ENCODE results near the gene BRD4.

BRD4 gene

DNA sequence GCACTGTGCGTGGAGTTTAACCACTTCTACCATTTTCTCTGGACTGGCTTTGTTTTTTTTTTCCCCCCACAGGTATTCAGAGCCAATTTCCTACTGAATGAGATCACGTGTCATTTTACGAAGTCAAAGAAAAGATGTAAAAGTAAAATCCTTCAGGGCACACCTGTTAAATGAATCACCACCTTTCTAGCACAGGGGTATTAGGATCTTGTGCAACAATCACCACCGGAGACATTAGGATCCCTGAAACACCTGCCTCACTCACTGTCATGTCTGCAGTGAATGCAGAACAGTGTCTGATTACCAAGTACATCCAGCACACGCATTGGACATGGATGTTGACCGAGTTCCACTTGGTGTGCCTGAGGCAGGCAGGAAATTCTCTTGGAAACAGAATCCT, 17.2 kb downstream of the BRD4 start:
- DNase-seq (ENCODE audit: low read depth in 2 of 2): no peak

GRCh38 chr19:15313649-15314279, 18.6 kb downstream of the BRD4 start:
- no peak for DNase-seq (ENCODE audit: low read depth in 2 of 2)

GRCh38 chr19:15307169-15307568, 25.2 kb downstream of the BRD4 start:
- DNase-seq (ENCODE audit: low read depth in 2 of 2): no peak

DNA sequence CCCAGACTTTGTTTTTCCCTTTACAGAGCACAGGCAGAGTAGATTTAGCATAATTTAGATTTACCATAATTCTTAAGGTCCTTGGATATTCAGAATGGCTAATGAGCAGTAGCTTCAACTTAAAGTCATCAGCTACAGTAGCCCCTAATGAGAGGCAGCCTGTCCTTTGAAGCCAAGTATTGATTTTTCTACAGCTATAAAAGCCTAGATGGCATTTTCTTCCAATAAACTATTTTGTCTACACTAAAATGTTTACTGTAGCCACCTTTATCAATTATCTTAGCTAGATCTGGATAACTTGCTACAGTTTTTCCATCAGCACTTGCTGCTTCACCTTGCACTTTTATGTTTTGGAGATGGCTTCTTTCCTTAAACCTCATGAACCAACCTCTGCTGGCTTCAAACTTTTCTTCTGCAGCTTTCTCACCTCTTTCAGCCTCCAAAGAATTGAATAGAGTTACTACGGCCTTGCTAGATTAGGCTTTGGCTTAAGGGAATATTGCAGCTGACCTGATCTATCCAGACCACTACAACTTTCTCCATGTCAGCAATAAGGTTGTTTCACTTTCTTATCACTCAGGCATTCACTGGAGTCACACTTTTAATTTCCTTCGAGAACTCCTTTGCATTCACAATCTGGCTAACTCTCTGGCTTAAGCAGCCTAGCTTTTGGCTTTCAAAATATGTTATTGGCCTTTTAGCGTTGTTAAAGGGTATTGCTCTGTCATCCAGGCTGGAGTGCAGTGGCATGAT, 26.6 kb downstream of the BRD4 start:
- no peak for DNase-seq (ENCODE audit: low read depth in 2 of 2)

- no peak for DNase-seq (ENCODE audit: low read depth in 2 of 2)
Observed at GRCh38 chr19:15304140-15304705, 28.1 kb downstream of the BRD4 start.

GRCh38 chr19:15303105-15303780, 29.1 kb downstream of the BRD4 start:
- DNase-seq (ENCODE audit: low read depth in 2 of 2): no peak

- peak in 1 of 2 donors; percentile 26 for DNase-seq (ENCODE audit: low read depth in 2 of 2)
Observed at GRCh38 chr19:15300533-15301197, 31.7 kb downstream of the BRD4 start.

GRCh38 chr19:15299568-15300409, 32.5 kb downstream of the BRD4 start:
- DNase-seq (ENCODE audit: low read depth in 2 of 2): no peak

DNA sequence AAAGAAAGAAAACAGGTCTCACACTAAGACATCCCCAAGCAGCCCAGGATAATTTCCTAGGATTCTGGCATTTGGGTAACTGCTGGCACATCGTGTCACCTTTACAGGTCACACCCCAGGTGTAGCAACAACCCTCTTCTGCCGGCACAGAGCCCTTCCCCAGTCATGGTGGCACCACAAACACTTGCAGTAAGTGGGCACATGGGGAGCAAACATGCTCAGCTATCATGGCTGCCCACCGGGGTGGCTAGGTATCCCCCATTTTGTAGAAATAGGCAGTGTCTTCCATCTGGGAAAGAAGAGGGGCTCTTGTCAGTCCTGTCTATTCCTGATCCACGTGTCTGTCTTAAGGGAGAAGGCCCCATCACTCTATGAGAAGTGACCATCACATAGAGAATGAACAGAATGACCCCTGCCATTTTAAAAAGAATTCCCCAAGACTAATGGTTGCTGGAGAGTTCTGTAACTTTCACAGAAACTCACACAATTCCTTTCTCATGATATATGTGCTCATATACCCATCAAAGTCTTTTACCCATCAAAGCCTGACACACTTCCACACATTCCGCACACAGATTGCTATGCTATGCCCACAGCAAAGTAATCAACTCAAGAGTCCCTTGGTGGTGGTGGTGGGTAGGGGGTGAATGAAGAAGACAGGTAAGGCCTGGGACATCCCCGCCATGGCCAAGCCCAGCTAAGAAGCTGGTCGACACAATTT, 33.3 kb downstream of the BRD4 start:
- no peak for DNase-seq (ENCODE audit: low read depth in 2 of 2)

DNA sequence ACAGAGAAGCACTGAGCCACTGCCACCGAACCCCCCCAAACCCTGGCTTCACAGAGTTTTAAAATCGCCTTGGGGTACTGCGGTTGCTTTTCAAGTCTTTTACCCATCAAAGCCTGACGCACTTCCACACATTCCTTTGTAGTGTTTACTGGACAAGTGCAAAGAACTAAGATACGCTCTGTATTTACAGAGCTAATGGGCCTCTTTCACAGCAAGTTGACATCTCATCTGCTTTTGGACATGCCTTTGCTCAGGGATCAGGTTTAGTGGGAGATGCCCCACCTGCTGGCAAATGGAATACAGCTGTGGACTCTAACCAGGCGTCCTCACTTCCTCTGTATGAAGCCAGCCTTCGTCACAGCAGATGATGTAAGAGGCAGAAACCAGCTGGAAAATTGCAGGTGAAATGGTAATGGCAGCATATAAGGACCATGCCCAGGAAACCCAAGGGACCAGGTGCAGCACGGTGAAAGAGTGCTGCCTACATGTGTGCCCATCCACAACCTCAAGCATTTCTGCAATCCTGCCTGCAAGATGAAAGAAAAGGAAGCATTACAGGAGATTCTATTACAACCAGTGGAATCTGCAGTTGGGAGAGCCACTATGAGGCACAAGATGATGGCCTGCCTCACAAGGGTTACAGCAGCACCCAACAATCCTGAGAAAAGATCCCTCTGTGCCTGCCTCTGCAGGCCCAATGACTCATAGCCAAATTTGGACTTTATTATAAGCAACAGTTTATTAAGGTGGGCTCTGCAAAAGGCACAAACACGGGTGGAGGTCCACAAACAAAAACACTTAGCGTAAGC, 34.7 kb downstream of the BRD4 start:
- no peak for DNase-seq (ENCODE audit: low read depth in 2 of 2)

DNA sequence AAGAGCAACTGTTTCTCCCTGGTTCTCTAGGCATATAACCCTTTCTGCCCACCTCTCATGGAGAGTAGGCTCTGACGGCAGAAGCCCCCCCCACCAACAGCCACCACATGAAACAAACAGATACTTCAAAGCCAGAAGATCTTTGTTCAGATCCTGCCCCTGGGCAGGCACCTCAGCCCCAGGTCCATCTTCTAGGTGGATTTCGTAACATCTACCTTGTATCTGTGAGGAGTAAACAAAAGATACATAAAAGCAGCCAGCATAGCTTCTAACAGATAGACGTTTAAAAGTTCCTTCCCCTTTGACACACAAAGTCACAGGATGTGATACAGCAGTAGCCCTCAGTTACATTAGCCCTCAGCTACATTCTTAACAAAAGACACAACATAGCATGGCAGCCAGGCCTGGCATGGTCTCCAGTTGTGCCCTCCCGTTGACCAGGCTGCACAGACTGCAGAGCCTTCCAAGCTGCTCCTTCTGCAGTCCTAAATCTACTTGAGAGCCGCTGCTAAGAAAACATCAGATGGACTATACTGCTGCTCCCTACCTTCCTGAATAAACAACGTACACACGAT, 35.4 kb downstream of the BRD4 start:
- no peak for DNase-seq (ENCODE audit: low read depth in 2 of 2)

DNA sequence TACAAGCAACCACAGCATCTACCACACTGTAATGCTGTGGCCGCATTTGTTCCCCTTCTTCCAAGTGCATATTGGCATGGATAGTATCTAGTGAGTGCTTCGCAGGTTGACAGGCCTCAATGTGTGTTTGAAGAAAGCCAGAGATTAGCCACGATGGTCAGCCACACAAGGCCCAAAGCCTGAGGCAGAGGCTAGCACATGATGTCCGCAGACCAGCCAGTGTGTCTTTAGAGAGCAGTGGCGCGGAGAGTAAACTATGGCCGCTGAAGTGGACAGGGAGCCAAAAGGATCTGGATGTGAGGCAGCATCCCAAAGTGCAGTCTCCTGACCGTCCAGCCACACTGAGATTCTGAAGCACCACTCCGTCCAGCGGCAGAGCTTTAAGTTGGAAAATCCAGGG, 36.0 kb downstream of the BRD4 start:
- no peak for DNase-seq (ENCODE audit: low read depth in 2 of 2)

DNA sequence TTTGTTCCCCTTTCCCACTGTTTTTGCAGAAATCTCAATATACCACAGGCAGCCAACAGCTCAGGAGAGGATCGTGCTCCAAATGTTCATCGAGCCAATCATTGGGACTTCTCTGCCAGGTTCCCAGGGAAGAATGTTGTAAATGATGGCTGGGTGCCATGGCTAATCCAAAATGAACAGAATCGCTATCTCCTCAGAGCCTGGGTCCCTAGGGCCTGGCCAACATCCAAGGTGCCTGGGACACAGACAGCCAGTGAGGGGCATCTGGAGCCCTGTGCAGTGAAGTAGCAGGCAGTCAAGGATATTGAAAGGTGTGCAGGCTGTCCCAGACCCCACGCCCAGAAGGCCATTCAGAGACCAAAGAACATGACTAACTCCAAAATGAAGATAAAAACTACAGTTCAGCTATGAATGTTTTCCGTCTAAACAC, 37.8 kb downstream of the BRD4 start:
- no peak for DNase-seq (ENCODE audit: low read depth in 2 of 2)

DNA sequence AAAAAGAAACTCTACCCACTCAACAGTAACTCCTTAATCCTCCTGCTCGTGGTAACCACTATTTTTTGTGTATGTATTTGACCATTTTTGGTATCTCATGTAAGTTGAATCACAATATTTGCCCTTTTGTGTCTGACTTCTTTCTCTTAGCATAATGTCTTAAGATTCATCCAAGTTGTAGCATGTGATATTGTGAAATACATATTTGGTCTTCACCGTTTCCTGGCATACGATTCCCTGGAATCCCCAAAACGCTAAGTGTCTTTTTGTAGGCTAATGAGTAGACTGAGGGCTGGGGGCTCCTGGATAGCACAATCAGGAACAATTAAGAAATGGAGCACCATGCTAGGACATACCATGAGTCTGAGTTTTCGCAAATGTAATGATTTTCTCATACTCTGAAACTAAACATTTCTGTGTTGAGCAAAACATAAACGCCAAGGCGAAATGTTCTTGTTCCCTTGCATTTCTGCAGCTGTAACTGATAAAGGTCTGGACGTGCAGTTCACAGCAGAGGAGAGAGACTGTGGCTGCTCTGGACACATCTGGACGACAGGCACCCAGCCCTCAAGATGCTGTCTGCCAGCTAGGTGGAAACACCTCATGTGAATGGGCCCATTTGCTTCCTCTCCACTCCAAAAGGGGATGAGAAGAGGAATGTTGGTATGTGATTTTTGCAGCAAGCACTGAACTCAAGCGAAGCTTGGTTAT, 38.4 kb downstream of the BRD4 start:
- DNase-seq (ENCODE audit: low read depth in 2 of 2): no peak

DNA sequence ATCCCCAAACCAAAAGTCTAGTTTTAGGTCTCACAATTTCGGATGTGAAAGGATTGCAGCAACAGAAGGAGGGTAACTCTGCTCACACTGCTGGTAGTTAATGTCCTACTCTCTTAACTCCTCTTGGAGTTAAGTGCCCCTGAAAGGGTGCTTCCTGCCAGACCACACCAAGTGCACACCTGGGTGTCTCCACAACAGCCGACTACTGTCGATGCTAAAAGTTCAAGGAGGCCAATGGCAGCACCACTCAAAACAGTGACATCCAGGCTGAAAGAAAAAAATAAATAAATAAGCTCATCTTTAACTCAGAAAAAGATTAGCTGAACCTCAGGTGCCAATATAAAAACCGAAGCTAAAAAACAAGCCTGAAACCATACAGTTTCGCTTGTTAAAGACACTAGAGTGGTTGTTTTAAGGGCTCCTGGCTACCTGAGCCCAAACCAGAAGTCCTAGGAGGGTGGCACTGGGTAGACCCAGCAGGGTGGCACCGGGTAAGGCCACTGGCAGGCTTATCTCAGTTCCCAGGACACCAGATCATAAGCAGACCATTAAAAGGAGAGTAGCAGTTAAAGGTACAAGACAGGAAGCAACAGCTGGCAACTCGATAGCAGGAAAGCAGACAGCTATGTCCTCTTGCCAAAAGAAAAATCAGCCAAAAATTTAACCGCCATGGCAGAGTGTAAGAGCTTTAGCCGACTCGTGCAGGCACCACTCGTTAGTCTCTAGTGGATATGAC, 39.3 kb downstream of the BRD4 start:
- DNase-seq (ENCODE audit: low read depth in 2 of 2): no peak

DNA sequence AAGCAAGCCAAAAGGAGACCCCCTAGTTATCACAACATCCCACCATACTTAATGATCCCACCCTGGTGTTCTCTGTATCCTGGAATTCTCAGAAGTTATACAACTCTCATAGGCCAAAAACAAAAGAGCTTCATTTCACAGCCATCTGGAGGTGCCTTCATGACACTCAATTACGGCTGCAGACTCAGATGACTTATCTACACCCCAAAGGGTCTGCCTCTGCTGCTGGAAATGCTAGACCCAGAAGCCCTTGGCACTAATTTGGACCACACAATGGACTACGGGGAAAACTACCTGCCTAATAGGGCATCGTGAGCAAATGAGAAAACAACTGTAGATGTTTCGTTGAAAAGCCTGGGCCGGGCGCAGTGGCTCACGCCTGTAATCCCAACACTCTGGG, 40.2 kb downstream of the BRD4 start:
- no peak for DNase-seq (ENCODE audit: low read depth in 2 of 2)

DNA sequence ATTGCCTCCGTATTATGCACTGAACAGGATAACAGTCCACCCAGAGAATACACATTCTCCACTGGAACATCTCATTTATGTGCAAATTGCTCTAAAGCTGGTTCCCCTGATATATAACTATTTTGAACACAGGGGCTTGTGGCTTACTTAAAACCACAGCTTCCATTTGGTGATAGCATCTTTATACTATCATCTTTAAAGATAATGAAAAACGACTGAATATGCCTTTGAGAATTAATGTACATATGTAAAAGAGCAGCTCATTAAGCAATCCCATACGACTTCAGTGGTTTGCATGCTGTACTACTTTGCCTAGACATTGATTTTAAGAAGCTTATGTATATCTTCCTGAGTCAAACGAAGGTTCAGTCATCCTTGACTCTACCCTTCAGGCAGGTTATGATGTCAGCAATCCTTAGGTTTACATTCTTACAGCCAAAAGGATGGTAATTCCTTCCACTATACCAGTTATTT, 40.8 kb downstream of the BRD4 start:
- no peak for DNase-seq (ENCODE audit: low read depth in 2 of 2)

- DNase-seq (ENCODE audit: low read depth in 2 of 2): no peak
Observed at GRCh38 chr19:15291089-15291488, 41.2 kb downstream of the BRD4 start.

Data from activated CD4-positive, alpha-beta T cell treated with anti-CD3 and anti-CD28 coated beads for 24 hours (primary cell).